SJCRH30 (cell line): ENCODE results near the gene SH3D19. TPM values are rescaled to one million over a fixed set of nuclear protein-coding genes. Genes with fewer than 3 reads are reported as not detected.
"Not testable (repeated sequence)": the region's sequence is repeated elsewhere in the genome, so short reads cannot be mapped to it uniquely, and the experiment has no call there.

ENCODE experiments used
- DNase-seq, 2 experiments: peaks; one replicate each; pipeline ENCODE4 v3.0.0-alpha.2; 2015 to 2020
- H3K27ac ChIP-seq: fragments of 250-450 bp; sonication (Bioruptor Pico); 2 replicates; pipeline ENCODE4 v1.5.1; 2020; ENCODE audit warnings: mild to moderate bottlenecking, moderate library complexity
- H3K27me3 ChIP-seq: fragments of 250-450 bp; sonication (Bioruptor Pico); 2 replicates; pipeline ENCODE4 v1.5.1; 2020; ENCODE audit warnings: mild to moderate bottlenecking, moderate library complexity
- H3K36me3 ChIP-seq: fragments of 250-450 bp; sonication (Bioruptor Pico); 2 replicates; pipeline ENCODE4 v1.5.1; 2020; ENCODE audit warnings: mild to moderate bottlenecking, moderate library complexity
- H3K4me1 ChIP-seq: fragments of 250-450 bp; sonication (Bioruptor Pico); 2 replicates; pipeline ENCODE4 v1.5.1; 2020; ENCODE audit warnings: mild to moderate bottlenecking, moderate library complexity
- H3K4me3 ChIP-seq: fragments of 250-450 bp; sonication (Bioruptor Pico); 2 replicates; pipeline ENCODE4 v1.5.1; 2020; ENCODE audit warnings: mild to moderate bottlenecking, moderate library complexity
- H3K9me3 ChIP-seq: fragments of 250-450 bp; sonication (Bioruptor Pico); replicated peaks from 2 replicates; pipeline ENCODE4 v1.5.1; 2020; ENCODE audit warnings: mild to moderate bottlenecking, moderate library complexity
- total RNA-seq: library from RNA; depleted of rRNA; stranded (reverse); fragments of >200 nt; shearing (Covaris generic); gene quantifications from 2 replicates; pipeline ENCODE4 v1.2.3, GENCODE V29; 2014

SH3D19 gene
- total RNA-seq, 1 experiment from 2014 or later: 4.7 TPM

DNA sequence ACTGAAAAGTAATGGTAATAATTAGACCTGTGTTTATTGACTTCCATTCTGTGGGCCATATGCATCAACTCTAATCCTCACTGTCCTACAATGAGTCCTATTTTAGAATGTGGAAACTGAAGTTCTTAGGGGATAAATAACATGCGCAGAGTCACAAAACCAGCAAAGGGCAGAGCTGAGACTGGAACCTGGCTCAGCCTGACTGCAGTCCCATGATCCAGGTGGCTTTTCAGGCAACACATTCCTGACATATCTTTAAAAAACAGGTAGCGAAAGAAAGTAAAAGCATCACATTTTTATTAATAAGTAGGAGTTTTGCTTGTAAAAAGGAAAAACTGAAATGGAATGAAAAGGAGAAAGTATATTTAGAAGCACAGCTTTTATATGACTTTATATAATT lies 83.1 kb downstream of the SH3D19 start:
- Histone ChIP-seq H3K4me3 (no peak overlapping the region), H3K27me3 (no peaks in the 10 kb centered on the region), H3K9me3 (no peaks in the 10 kb centered on the region), H3K36me3 (no peaks in the 10 kb centered on the region), H3K4me1 (no peaks in the 10 kb centered on the region), H3K27ac (no peak overlapping the region)
- no peak for DNase-seq

GRCh38 chr4:151239608-151240007 lies 85.8 kb downstream of the SH3D19 start:
- H3K27me3 ChIP-seq: no peaks in the 10 kb centered on the region
- H3K36me3 ChIP-seq: no peaks in the 10 kb centered on the region
- H3K4me1 ChIP-seq: no peaks in the 10 kb centered on the region
- no peak overlapping the region for H3K27ac ChIP-seq
- no peaks in the 10 kb centered on the region for H3K9me3 ChIP-seq
- no peak for DNase-seq
- no peak overlapping the region for H3K4me3 ChIP-seq

DNA sequence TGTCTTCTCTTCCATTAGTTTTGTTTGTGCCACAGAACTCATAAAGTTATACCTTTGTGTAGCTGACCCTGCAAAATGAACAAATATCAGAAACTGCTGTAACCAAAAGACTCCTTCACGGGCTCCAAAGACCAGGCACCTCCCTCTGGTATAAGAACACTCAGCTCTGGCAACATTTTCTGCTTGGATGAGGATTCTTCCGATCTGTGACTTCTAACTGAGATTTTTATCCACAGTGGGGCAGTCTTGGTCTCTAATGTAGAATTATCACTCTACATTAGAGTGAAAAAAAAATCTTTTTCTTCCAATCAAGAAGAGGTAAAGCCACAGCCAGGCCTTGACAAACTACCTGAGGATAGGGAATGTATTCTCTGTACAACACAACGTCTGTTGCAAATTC lies 86.9 kb downstream of the SH3D19 start:
- H3K27ac ChIP-seq: no peak overlapping the region
- H3K36me3 ChIP-seq: no peaks in the 10 kb centered on the region
- no peak overlapping the region for H3K4me3 ChIP-seq
- no peaks in the 10 kb centered on the region for H3K9me3 ChIP-seq
- H3K27me3 ChIP-seq: no peaks in the 10 kb centered on the region
- H3K4me1 ChIP-seq: no peaks in the 10 kb centered on the region
- no peak for DNase-seq

DNA sequence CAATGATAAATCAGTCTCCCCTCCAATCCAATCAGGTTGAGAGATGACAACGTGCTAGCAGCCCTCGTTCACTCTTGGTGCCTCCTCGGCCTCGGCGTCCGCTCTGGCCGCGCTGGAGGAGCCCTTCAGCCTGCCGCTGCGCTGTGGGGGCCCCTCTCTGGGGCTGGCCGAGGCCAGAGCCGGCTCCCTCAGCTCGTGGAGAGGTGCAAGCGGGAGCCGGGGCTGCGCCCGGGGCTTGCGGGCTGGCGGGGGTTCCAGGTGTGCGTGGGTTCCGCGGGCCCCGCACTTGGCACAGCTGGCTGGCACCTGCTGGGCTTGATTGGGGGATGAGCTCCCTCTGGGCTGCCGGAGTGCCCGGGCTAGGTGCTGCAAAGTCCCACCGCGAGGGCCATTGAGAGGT lies 89.4 kb downstream of the SH3D19 start:
- no peak overlapping the region for H3K4me3 ChIP-seq
- H3K4me1 ChIP-seq: no peaks in the 10 kb centered on the region
- no peaks in the 10 kb centered on the region for H3K9me3 ChIP-seq
- no peaks in the 10 kb centered on the region for H3K27me3 ChIP-seq
- no peak for DNase-seq
- H3K36me3 ChIP-seq: no peaks in the 10 kb centered on the region
- H3K27ac ChIP-seq: no peak overlapping the region

GRCh38 chr4:151235373-151235772 lies 90.0 kb downstream of the SH3D19 start:
- H3K9me3 ChIP-seq, H3K27ac ChIP-seq, H3K27me3 ChIP-seq, H3K4me3 ChIP-seq, H3K4me1 ChIP-seq, DNase-seq, H3K36me3 ChIP-seq: not testable (repeated sequence)

DNA sequence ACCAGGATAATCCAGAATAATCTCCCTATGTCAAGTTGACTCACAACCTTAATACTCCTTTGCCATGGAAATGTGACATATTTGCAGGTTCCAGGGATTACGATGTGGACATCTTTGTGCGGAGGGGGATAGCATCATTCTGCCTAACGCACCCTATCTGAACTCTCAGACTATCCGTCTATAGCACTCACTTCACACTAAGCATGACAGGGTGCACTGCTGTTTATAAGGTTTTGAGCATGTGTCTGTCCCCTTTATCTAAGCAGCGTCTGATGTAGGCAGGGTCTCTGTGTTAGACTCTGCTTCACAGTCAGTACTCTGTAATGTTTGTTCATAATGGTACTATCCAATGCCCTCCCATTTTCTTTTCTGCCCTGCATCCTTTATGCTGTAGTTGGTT lies 91.8 kb downstream of the SH3D19 start:
- H3K4me1 ChIP-seq: no peaks in the 10 kb centered on the region; the same call in 1 of the 2 replicates
- no peak overlapping the region for H3K4me3 ChIP-seq
- no peaks in the 10 kb centered on the region for H3K9me3 ChIP-seq
- no peaks in the 10 kb centered on the region for H3K36me3 ChIP-seq
- no peak for DNase-seq
- no peak overlapping the region for H3K27ac ChIP-seq
- H3K27me3 ChIP-seq: no peaks in the 10 kb centered on the region

DNA sequence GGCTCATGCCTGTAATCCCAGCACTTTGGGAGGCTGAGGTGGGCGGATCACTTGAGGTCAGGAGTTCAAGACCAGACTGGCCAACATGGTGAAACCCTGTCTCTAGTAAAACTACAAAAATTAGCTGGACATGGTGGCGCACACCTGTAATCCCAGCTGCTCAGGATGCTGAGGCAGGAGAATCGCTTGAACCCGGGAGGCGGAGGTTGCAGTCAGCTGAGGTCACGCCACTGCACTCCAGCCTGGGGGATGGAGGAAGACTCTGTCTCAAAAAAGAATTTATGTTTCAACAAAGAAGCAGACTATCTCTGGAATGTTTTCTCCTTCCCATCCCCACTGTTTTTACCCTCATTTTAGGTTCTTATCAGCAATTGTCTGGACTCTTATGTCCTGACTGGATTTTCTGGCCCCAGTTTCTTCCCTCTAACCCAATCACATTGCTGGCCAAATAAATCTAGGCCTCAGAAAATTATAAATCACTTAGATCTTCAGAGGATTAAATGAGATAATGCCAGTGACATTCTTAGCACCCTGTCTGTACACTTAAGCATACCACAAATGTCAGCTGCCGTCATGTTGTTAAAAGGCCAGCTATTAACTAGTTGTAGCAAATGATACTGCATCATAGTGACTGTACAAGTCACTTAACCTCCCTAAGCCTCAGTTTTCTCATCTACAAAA lies 93.3 kb downstream of the SH3D19 start:
- Histone ChIP-seq H3K4me3 (no peak overlapping the region), H3K27me3 (no peaks in the 10 kb centered on the region), H3K4me1 (peaks cover 9% of the 10 kb centered on the region), H3K27ac (no peak overlapping the region), H3K36me3 (no peaks in the 10 kb centered on the region), H3K9me3 (no peaks in the 10 kb centered on the region)
- DNase-seq: no peak

DNA sequence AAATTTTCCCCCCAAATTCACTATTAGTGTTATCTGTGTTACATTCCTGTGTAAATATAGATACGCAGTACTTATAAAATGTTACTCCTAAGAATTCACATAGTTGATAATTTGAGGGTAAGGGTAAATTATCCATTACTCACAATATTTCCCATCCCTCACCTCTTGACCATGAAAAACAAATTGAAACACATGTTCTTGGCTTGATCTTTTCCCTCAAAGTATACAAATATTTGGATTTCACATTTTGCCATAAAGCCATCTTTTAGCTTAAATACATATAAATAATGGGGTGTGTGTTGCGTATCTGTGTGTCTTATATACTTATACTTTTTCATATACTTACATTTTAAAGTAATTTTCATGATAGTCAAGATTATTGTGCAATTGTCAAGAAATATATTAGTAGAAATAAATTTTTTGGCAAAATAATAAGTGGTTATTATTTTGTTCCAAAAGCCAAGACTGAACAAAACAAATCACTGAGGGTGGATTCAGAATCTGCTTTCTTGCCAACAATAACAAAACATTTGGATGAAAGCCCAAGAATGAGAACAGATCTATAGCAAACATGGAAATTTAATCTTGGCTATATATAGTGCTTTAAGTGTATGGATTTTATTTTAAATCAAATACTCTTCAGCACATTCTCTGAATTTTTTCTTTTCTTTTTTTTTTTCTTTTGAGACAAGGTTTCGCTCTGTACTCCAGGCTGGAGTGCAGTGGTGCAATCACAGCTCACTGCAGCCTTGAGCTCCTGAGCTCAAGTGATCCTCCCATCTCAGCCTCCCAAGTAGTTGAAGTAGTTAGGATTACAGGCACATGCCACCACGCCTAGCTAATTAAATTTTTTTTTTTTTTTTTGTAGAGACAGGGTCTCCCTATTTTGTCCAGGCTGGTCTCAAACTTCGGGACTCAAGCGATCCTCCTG lies 97.0 kb downstream of the SH3D19 start:
- no peak overlapping the region for H3K27ac ChIP-seq
- no peak overlapping the region for H3K4me3 ChIP-seq
- peaks cover 12% of the 10 kb centered on the region for H3K4me1 ChIP-seq
- H3K27me3 ChIP-seq: no peaks in the 10 kb centered on the region
- H3K36me3 ChIP-seq: no peaks in the 10 kb centered on the region
- H3K9me3 ChIP-seq: no peaks in the 10 kb centered on the region
- DNase-seq: peak in 1 of 2 experiments; percentile 14

DNA sequence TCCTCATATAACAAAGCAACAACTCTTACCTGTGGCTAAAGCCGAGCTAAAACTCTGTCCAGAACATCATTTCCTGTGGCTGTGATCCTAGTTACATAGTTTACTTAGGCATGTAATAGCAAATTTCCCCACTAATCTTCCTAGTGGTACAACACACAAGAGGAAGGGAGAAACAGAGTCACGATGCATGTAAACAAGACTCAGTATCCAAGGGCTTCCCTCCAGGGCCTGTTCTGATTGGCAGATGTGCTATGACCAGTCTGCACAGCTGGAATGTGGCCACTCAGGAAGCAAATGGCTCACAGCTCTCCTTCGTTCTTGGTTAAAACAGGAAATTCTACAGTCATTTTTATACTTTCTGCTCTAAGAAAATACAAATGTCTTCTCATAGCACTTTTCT lies 97.7 kb downstream of the SH3D19 start:
- peaks cover 12% of the 10 kb centered on the region for H3K4me1 ChIP-seq
- no peak overlapping the region for H3K4me3 ChIP-seq
- no peaks in the 10 kb centered on the region for H3K36me3 ChIP-seq
- H3K27ac ChIP-seq: no peak overlapping the region
- no peaks in the 10 kb centered on the region for H3K27me3 ChIP-seq
- peak in 1 of 2 experiments; percentile 2 for DNase-seq
- no peaks in the 10 kb centered on the region for H3K9me3 ChIP-seq

GRCh38 chr4:151227172-151227571 lies 98.2 kb downstream of the SH3D19 start:
- no peak overlapping the region for H3K27ac ChIP-seq
- H3K36me3 ChIP-seq: no peaks in the 10 kb centered on the region
- H3K4me3 ChIP-seq: no peak overlapping the region
- H3K9me3 ChIP-seq: no peaks in the 10 kb centered on the region
- H3K27me3 ChIP-seq: no peaks in the 10 kb centered on the region
- no peak for DNase-seq
- H3K4me1 ChIP-seq: peaks cover 12% of the 10 kb centered on the region

DNA sequence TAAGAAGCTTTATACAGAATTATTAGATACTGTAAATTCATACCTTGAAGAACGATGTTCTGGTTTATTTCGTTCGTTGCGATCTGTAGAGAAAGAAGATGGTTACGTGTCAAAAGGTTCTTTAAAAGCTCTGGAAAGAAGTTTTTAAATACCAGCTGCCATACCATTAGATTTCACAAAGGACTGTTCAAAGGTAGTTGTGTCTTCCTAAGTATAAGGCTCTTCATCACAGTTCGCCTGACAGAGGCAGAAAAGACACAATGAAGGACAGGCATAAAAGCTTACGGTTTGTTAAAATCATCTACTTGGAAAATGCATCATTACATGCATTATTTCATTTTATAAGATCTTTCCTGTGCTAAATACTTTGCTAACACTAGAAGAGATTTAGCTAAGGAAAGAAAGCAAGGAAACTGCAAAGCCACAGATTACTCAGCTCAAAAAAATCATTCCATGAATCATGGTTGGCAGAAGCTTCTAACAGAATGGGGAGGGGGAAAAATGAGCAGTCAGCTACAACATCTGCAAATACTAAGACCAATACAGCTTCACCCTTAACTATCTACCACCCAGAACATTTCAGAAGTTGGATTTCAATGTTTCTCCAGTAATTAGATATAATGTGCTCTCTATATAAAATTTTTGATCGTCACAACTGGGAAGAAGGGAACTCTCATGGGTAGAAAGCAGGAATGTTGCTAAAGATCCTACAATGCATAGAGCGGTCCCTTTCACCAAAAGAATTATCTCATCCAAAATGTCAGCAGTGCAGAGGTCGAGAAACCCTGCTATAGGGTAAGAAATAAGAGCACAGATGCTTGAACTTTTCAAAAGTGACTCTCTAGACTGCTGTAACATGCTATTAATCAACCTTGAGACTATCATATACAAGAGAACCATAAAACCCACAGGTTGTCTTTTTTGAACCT lies 99.1 kb downstream of the SH3D19 start:
- Histone ChIP-seq H3K27me3 (no peaks in the 10 kb centered on the region), H3K9me3 (no peaks in the 10 kb centered on the region), H3K4me1 (peaks cover 12% of the 10 kb centered on the region), H3K27ac (no peak overlapping the region), H3K36me3 (no peaks in the 10 kb centered on the region), H3K4me3 (no peak overlapping the region)
- DNase-seq: no peak

DNA sequence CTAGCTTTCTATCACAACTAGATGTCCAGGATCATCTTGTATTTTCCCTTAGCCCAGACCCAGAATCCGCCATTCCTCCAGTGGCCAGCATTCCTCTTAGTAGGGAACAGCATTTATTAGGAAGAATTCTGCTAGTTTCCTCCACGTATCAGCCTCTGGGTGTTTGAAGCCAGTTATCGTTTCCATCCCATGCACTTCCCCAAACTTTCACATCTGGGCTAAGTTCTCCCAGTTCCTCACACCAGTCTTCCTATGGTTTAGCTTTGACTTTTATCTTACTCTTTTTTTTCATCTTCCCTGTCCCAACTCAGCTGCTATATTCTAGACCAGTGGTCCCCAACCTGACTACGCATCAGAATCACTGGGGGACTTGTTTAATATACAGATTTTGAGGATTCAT lies 101.9 kb downstream of the SH3D19 start:
- H3K9me3 ChIP-seq: no peaks in the 10 kb centered on the region
- H3K4me3 ChIP-seq: no peak overlapping the region
- no peak overlapping the region for H3K27ac ChIP-seq
- H3K4me1 ChIP-seq: peaks cover 11% of the 10 kb centered on the region
- DNase-seq: no peak
- no peaks in the 10 kb centered on the region for H3K36me3 ChIP-seq
- no peaks in the 10 kb centered on the region for H3K27me3 ChIP-seq

DNA sequence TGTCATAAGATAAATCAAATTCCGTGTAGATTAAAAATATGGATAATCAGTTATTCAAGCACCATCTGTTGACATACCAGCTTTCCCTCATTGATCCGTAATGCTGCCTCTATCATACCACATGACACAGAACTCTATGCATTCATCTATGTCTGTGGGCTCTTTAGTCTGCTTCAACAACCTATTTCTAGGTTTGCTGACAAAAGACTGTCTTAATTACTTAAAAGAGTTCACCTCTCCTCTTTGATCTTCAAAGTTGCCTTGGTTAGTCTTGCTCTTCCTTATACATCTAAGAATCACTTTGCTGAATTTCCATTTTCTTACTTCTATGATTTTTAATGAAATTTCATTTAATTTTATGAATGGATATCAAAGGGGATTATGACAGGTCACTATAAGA lies 105.5 kb downstream of the SH3D19 start:
- H3K36me3 ChIP-seq: no peaks in the 10 kb centered on the region
- H3K4me3 ChIP-seq: no peak overlapping the region
- H3K4me1 ChIP-seq: no peaks in the 10 kb centered on the region
- H3K27me3 ChIP-seq: no peaks in the 10 kb centered on the region
- no peaks in the 10 kb centered on the region for H3K9me3 ChIP-seq
- no peak overlapping the region for H3K27ac ChIP-seq
- DNase-seq: no peak

DNA sequence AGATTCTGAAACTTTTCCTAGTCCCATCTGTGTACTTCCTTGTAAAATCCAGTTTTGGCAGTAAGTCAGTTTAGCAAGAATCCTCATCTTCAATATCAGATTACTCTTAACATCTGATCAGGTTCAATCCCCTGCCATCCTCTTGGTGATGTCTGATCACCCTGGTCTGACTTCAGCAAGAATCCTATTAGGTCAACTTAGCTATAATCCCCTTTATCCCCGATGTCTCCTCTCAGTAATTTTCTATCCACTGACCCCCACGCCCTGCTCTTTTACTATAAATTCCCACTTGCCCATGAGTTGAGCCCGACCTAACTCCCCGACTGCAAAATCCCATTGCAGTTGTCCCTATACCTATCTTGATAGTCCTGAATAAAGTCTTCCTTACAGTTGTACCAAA lies 106.3 kb downstream of the SH3D19 start:
- Histone ChIP-seq H3K27ac (no peak overlapping the region), H3K4me3 (no peak overlapping the region), H3K4me1 (no peaks in the 10 kb centered on the region), H3K27me3 (no peaks in the 10 kb centered on the region), H3K9me3 (no peaks in the 10 kb centered on the region), H3K36me3 (no peaks in the 10 kb centered on the region)
- DNase-seq: no peak

GRCh38 chr4:151218343-151218742 lies 107.1 kb downstream of the SH3D19 start:
- no peaks in the 10 kb centered on the region for H3K36me3 ChIP-seq
- DNase-seq: no peak
- no peaks in the 10 kb centered on the region for H3K4me1 ChIP-seq
- no peak overlapping the region for H3K27ac ChIP-seq
- H3K4me3 ChIP-seq: no peak overlapping the region
- H3K27me3 ChIP-seq: no peaks in the 10 kb centered on the region
- no peaks in the 10 kb centered on the region for H3K9me3 ChIP-seq
